ENCODE measurements around the gene KRT80.
A peak's percentile ranks its signal among the peaks of the same experiment; 100 is the strongest.

Gene KRT80

DNA sequence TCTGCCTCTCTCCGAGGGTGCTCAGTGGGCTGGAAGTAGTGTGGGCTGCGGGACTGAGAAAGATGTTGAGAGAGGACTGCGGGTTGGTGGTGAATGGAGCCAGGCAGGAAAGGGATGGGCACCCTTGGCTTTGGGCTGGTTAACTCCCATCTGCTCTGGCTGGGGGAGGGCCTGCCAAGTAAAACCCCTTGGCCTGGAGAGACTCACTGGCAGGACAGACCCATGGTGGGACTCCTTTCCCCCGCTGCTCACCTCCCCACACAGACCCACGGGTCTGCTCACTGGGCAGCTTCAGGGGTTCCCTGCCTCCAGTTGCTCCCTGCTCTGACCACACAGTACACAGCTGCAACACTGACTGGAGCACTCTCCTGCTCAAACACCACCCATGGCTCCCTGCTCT lies 54.1 kb downstream of the KRT80 start:
- DNase-seq (ENCODE audit: low spot score) = no peak

DNA sequence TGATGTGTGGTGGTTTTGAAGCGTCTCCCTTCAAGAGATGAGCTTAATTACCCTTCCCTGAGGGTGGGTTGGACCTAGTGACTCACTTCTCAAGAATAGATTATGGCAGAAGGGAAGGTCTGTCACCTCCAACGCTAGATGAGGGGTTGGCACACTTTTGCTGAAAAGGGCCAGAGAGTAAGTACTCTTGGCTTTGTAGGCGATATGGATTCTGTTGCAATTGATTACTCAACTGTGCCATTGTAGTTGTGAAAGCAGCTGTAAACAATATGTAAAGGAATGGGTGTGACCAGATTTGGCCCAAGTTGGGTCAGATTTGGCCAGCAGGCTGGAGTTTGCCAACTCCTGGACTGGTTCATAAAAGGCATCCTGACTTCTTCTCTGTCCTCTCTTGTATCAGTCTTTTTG lies 59.1 kb downstream of the KRT80 start:
- DNase-seq (ENCODE audit: low spot score) = peak; percentile 1

DNA sequence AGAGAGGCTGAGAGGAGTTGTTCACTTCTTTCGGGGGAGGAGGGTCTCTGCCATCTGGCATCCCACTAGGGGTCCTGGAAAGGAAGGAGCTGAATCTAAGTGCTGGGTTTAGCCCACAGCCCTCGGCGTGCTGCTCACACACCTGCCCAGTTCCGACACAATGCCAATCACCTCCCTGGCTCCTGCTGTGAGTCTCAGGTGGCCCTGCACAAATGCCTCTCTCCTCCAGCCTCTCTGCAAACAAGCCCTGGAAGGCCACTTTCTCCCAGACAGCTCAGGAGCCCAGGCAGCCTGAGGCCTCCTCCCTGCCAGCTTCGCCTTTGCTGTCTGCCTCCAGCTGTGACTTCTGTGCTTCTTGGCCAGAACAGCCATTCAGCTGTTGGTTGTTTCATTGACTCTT lies 61.1 kb downstream of the KRT80 start:
- peak; percentile 2 for DNase-seq (ENCODE audit: low spot score)

DNA sequence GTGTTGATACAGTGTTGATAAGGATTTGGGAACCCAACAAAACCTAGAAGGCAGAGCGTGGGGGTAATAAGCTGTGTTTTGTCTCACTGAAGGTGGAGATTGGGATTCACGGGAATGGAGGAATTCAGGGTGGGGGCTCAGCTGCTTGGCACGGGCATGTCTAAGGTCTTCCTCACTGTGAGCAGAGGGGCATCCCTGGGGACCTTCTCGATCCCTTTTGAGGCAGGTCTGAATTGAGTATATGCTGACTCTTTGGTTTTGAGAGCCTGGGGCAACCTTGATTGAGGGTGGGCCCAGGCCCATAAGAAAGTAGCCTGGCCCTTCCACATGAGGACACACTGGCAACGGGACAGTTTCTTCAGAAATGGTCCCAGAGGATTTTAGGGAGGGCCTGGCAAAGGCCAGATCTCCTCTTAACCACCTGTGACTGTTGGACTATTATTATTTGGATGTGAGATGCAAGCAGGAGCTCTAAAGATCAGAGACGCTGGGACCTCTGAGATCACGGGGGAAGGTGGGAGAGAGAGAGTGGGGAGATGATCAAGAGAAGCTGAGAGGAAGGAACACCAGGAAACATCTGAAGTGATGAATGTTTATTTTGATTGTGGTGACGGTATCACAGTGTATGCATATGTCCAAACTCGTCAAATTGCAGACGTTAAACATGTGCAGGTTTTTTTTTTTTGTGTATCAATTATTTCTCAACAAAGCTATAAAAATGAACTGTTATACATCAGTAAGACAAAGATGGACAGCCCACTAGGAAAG lies 63.9 kb downstream of the KRT80 start:
- peak; percentile 1 for DNase-seq (ENCODE audit: low spot score)

DNA sequence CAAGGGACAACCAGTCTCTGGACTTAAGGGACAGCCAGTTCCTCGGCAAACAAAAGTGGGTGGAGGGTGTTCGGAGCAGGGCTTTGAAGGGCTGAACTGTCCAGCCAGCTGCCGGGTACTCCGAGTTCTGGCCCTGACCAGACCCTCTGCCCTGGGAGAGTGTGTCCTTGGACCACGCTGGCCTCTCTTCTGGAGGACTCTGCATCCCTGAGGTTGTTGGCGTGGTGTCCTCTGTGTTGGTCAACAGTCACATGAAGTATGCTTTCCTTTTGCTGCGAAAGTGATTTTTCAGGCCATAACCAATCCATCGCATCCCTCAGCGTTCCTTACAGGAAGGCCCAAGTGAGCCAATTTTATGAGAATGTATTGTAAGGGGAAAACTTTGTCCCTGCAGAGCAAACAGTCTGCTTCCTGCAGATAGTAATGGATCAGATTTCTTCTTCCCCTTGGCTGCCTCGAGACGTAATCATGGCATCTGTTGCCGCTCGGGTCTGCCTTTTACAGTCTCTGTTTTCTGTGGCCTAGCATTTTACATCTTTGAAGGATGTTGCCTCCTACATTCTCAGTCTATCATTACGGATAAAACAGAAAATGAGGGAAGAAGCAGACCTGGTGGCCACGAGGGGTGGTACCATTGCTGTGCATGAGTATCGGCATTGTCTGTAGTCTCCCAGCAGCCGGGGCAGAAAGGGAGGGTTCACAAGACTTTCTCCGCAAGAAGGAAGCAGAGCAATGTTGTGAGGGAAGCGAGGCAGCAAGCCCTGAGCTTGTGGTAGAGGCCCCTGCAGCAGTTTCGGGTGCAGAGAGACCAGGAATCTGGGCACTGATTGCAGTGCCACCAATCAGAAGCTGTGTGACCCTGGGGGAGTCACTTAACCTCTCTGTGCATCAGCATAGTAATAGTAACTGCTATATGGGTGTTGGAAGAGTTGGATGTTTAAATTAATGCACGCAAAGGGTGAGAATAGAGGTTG lies 64.9 kb downstream of the KRT80 start:
- DNase-seq (ENCODE audit: low spot score) = peak; percentile 4

DNA sequence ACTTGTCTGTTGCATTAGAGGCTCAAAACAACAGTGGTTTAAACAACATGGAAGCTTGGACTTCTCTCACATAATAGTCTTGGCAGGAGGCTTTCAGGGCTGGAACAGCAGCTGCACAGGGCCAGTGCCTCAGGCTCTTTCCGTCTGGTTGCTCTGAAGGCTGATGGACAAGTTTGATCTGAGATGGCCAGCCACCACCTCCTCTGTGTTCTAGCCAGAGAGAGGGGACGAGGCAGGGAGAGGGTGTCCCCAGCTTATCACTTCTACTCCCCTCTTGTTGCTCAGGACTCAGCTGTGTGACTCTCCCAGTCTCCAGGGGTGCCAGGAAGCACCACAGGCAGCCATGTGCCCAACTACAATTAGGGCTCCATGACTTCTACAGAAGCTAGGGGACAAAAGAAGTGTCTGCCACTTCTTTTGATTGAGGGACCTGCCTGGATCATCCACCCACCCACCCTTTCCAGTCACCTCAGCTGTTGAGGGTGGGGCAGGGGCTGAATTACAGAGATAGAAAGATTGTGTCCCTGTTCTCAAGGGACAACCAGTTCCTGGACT lies 65.7 kb downstream of the KRT80 start:
- peak; percentile 1 for DNase-seq (ENCODE audit: low spot score)

DNA sequence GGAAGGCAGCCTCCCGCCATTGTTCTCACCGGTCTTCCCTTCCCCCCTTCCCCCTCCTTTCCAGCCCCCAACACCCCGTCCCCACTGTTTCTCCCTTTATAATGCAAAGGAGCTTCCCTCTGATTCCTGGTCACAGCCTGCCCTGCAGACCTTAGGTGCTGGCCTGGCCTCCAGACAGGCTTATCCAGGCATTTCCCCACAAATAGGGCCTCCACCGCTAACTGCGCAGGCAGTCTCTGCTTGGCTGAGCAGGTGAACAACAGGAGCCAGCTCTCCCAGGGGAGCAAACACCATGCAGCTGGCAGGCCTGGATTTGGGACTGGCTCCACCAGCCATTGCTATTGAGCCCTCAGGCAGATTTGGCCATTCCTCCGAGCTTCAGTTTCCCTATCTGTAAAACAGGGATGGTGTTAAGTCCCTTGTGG lies 66.3 kb downstream of the KRT80 start:
- no peak for DNase-seq (ENCODE audit: low spot score)

DNA sequence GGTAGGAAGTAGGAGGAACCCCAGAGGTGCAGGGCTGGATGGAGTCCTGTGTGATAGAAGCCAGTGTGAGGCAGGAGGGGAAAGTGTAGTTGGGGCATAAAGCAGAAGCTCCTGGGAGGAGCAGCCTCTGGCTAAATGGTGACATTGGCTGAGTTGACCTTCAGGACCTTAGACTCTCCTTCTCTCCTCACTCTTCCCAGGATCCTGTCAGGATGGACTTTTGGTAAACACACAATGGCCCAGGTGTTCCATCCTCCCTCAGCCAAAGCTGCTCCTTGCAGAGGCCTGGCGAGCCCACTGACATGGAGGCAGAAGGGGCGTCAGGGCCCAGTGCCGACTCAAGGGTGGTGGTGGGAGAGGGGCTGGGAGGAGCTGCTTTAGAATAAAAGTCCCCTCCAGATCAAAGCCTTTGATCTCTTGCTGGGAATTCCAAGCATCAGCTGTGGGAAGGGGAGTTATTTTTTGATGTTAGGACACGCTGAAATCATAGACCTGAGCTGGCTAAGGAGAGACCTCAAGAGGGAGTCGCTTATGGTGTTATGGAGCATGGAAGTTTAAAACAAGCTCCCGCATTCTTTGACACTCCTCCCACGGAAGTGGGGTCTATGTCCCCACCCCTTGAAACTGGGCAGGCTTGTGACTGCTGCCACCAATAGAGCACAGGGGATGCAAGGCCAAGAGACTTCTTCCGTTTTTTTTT lies 68.2 kb downstream of the KRT80 start:
- DNase-seq (ENCODE audit: low spot score) = peak; percentile 1

DNA sequence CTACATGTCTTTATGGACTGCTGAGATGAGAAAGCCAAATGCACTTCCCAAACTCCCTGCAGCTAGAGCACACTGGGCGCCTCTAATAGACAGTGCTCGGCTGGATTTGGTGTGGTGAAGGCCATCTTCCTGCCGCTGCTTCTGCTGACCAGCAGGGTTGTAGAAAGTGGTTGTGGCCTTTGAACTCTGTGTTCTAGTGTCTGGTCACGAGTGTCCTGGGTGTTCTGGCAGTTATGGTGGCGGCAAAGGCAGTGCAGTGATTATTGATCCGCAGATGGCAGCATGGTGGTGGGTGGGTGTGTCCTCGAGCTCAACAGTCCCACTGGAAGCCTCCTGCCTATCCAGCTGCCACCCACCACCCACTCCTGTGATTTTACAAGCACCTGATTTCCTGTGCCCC lies 68.9 kb downstream of the KRT80 start:
- no peak for DNase-seq (ENCODE audit: low spot score)

DNA sequence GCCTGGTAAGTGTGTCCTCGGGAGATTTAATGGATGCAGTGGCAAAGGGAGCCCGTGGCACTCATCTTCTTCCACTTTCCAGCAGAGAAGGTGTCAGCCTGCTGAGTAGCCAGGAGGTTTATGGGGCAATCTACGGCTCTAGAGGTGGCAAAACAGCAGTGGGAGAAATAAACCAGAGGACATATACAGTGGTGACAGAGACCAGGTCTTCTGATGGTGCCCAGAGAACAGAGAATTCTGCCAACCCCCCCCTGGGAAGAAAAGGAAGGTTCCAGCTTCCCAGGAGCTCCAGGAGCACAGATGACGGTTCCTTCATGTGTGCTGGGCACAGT lies 69.3 kb downstream of the KRT80 start:
- no peak for DNase-seq (ENCODE audit: low spot score)

DNA sequence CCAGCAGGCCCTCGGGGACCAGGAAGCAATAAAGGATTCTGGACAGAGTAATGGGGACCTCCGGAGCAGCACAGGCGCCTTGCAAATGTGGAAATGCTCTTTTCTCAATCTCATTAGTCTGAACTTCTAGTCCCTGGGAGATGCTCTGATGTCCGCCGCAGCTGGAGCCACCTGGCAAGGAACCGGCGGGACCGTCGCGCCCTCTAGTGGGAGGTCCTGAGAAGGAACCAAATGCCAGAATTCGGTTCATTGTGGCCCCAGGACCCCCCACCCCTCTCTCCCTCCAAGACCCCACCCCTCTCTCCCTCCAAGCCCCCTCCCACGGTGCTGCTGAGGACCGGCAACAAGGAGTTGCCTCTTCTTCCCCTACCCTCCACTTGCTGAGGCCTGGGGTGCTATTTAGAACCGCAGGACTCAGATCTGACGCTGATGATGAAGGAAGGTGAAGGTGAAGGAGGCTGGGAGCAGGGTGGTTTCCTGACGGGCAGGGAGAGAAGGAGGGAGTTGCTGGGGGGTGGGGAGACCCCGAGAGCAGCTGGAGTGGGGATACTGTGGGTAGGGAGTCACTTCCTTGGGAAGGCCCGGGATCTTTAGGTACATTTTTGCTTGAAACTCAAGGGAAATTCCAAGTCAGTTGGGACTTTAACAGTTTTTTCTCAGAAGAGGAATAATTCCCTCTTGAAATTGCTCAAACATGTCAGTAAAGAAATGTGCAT lies 69.8 kb downstream of the KRT80 start:
- DNase-seq (ENCODE audit: low spot score) = peak; percentile 74

DNA sequence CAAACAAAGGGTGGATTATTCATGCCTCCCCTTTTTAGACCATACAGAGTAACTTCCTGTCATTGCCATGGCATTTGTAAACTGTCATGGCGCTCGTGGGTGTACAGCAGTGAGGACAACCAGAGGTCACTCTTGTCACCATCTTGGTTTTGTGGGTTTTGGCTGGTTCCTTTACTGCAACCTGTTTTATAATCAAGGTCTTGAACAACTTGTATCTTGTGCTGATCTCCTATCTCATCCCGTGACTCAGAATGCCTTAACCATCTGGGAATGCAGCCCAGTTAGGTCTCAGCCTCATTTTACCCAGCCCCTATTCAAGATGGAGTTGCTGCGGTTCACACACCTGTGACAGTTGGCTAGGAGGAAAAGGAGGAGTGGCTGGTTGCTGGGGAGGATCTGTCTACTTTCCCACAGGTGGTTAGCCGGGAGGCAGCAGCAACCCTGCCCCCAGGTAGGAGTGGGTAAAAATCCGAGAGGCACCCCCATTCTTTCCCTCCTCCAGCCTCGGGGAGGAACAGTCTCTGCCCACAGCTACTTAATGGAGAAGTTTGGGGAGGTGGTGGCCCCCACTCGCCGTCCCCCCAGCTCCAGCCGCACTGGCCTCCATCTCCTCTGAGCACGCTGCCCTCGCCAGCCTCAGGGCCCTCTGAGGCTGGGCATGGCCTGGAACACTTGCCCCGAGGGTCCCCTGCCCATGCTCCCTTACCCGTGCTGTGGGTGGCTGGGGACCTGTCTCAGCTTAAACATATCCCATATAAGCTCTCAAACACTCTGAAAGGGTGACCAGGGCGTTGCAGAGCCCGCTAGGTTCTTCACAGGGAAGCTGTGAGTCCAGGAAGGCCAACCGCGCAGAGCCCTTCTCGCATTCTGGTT lies 70.6 kb downstream of the KRT80 start:
- DNase-seq (ENCODE audit: low spot score) = no peak

DNA sequence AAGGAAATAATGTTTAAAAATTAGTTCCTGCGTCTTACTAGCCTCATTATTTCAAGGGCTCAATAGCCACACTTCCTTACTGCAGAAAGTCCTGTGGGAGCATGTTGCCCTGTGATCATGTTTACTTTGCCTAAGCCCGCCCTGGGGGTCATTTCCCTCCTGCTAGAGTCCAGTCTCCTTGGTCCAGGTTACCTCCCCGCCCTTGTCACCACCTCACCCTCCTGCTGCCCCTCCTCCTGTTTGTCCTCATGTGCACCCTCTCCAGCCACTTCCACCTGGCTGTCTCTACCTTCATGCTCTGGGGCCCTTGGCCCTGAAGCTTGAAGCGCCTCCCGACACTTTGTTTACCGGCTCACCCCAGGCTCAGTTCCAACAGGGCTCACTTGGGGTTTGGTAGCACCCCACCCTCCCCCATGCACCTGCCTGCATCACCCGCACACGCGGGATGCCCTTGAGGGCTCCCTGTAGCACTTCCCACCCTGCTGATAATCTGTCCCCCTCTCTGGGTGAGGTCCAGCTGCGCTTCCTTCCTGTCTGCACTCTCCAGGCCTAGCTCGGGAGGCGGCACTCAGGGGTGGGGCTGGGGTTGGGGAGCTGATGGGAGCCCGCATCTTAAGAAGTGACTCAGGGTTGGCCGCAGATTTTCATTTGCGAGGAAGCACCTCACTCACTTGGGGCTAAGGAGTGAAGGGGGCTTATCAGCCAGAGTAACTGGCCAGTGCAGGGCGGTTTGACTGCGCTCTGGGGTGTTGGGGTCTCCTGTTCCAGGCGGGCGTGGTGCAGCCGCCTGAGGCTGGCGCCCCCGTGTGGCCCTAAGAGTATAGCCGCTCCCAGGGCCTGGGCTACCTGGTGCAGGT lies 72.2 kb downstream of the KRT80 start:
- peak; percentile 88 for DNase-seq (ENCODE audit: low spot score)

Data from HuH-7 (cell line).